HL-60/S4 treated with phorbol 12-myristate 13-acetate at 8.2 ng/mL for 4 days and 3 days (cell line): Measurements from ENCODE around the gene BACH2.

Experiments used
- in situ Hi-C: fragments of 300-500 bp; cut with MboI; formaldehyde crosslinking; loops from 2 replicates; pipeline ENCODE4 v1.15.0; 2022; ENCODE audit warnings: low sequenced_read_pairs

Gene BACH2

DNA sequence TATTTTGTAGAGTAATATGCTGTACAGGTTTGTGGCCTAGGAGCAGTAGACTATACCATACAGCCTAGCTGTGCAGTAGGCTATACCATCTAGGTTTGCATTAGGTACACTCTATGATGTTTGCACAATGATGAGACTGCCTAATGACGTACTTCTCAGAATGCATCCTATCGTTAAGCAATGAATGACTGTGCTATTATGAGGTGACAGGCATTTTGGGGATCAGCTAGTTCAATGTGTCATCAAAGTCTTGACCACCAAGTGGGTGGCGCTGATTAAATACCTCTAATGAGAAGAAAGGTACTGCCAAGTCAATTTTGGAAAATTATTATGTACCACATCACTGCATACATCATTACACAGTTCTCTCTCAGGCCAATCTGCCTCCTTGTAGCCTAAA lies 190.2 kb downstream of the BACH2 start:
- in situ Hi-C loops, result no loop called here

DNA sequence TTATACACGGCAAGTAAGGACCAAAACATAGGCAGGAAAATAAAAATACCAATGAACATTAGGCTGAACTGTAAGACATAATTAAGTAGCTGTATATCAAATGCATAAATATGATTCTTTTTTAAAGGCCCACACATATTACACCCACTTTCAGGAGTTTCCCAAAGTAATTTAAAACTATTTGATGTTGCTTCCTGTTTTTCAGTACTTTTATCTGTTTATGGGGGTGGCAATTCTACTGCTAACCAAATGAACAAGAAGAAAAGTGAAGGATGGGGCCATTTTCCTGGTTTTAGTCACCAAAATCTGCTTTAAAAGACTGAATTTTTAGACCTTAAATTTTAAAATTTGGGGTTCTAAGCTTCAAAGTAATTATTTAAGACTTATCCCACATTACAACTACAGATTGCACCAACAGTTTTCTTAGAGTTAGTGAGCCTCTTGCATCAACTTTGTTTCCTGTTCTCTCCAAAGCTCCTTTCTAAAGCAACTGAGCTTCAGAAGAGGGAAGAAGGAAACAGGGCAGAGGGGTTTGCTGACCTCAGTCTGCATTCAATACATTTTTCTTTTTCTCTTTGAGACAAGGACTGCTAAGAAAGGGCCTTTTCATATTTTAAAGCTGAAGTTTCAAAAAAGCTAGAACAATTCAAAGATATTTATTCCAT lies 191.0 kb downstream of the BACH2 start:
- in situ Hi-C loops, result no loop called here

DNA sequence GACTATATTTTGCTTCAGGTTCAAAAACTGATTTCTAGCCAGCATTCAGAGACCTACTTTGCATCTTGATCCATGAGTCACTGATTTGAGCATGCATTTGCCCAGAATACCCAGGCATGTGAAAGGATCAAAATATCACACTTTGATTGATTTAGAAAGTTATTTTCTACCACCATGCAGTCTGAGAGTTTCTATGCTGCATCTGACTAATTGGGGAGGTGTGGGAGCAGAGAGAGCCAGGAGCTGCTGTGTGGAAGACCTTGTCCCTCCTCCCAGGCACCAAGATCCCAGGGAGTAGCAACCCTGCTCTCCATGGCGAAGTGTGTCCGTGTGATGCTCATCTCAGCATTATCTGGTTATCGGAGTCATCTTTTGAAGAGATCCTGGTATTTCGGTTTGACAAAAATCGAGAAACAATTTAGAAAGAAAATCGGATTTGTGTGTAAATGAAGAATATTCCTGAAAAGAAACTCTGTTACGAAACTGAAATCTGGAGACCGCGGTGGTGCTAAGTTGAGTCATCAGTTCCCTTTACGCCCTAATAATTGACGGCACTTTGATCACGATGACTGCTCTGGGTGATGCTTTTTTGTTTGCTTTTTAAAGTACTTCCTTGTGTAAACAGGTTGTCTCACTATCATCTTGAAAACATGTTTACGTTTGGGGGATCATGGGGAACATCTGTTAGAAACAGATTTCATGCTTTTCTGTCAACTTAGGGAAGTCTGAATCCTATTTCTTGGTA lies 193.4 kb downstream of the BACH2 start:
- in situ Hi-C loops, result no loop called here

DNA sequence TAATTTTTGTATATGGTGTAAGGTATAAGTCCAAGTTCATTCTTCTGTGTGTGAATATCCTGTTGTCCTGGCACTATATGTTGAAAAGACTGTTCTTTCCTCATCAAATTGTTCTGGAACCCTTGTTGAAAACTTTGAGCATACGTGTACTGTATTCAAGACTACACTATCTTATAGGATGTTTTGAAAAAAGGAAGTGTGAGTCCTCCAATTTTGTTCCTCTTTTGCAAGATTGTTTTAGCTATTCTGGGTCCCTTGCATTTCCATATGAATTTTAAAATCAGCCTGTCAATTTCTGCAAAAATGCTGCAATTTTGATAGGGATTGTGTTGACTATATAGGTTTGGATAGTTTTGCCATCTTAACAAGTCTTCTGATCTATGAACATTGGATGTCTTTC lies 195.2 kb downstream of the BACH2 start:
- in situ Hi-C loops, result no loop called here

DNA sequence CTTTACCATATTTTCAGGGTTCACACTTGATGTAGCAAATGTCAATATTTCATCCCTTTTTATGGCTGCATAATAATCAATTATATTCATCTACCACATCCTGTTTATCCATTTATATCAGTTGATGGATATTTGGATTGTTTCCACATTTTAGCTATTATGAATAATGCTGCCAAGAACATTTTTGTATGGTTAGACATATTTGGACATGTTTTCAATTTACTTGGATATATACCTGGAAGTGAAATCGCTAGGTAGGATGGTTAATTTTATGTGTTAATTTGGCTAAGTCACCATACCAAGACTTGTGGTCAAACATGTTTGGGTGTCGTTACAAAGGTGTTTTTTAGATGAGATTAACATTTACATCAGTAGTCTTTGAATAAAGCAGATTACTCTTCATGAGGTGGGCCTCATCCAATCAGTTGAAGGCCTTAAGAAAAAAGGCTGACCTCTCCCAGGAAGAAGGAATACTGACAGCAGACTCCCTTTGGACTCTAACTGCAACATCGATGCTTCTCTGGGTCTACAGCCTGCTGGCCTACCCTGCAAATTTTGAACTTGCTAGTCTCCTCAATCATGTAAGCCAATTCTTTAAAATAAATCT lies 196.5 kb downstream of the BACH2 start:
- in situ Hi-C loops, result no loop called here

DNA sequence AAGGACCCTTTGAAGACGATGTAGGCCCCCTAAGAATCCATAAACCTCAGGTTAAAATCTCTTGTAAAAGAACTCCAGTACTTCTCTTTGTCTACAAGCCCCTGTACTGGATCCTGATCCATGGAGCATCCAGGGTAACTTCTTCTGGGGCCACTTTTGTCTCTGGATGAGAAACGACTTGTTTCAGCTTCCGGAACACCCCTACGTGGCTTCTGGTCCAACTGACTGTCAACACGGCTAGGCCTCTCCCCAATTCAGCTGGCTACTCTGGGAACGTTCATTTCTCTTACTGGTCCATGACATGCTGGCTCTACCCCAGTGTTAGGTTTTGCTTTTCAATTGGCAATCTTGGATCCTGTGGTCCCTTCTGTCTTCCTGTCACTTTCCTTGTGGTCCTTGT lies 198.0 kb downstream of the BACH2 start:
- in situ Hi-C loops, result no loop called here

DNA sequence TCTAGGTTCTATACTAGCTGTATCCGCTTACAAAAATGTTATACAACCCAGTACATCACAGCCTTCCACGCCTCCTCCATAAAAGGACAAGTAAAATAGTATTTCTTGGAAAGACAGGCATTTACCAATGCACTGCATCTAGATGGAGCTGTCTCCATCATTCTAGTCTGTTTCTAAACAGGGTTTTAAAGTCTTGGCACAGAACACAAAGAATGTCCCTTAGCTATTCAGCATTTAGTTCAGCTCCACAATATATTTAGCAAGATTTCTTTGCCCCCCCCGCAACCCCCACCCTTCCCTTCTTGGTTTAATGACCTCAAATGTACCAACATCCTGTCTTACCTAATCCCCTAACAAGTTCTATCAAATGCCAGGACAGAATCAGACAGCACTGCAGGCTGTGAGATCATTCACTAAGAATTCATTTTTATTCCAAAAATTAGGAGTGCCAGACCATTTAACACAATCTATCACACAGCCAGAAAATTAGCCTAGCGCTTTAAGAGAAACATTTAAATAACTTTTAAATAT lies 198.6 kb downstream of the BACH2 start:
- in situ Hi-C loops, result no loop called here

DNA sequence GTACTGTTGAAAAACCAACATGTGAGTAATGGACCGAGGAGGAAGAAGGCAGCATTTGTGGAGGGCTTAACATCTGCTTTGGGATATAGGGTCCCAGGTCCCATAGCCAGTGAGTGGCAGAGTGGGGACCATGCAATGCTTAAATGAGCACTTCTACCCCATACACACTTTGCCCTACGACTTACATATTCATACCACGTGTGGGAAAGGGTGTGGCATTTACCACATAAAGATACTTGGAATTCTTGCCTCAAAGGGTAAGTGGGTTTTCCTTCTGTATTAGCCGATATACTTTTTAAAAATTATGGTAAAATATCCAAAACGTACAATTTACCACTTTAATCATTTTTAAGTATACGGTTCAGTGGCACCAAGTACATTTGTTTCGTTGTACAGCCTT lies 199.3 kb downstream of the BACH2 start:
- in situ Hi-C loops, result no loop called here

DNA sequence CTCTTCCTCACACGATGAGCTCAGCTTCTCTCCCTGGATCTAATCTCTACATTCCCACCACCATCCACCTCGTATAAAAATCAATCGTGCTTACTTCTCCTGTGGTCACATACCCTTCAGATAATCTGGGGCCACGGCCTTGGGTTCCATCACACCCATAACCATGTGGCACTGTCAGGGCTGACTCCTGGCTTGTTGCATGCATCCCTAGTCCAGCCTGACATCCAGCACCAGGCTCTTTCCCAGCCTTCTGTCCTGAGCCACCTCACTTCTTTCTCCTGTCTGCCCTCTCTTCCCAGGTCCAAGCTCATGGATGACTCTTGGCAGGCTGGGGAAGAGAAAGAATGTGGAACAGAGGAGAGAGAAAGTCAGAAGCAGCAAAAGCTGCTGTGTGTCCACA lies 199.8 kb downstream of the BACH2 start:
- in situ Hi-C loops, result no loop called here

DNA sequence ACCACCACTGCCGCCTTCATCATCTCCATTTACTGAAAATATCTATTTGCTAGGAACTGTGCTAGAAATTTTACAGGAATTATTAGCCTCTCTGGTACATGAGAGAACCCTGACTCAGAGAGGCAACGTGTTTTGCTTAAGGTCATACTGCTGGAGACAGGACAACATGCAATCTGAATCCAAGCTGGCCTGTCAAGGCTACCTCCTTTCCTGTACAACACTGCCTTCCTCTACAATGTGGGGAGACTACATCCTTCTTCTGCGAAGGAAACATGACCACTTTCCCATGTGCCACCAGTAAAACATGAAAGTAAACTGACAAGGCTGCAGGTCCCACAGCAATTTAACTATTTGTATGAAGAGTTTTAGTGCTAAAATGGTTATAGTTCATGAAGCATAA lies 200.9 kb downstream of the BACH2 start:
- in situ Hi-C loops, result no loop called here

DNA sequence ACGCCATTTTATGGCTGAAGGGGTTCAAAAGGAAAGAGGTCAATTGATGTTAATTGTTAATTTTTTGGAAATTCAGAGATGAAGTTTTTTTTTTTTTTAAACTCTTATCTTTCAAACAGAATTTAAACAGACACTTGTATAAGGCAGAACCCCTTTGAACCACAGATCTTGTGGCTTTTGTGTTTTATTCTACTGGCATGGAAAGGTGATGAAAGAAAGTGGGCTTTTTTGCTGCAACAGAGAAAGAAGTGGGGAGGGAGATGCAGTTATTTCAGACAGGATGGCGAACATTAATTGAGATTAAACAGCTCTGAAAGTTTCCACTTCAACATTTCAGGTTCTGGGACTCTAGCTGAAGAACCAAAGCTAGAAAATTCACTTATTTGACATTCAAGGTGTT lies 201.5 kb downstream of the BACH2 start:
- in situ Hi-C loops, result no loop called here

DNA sequence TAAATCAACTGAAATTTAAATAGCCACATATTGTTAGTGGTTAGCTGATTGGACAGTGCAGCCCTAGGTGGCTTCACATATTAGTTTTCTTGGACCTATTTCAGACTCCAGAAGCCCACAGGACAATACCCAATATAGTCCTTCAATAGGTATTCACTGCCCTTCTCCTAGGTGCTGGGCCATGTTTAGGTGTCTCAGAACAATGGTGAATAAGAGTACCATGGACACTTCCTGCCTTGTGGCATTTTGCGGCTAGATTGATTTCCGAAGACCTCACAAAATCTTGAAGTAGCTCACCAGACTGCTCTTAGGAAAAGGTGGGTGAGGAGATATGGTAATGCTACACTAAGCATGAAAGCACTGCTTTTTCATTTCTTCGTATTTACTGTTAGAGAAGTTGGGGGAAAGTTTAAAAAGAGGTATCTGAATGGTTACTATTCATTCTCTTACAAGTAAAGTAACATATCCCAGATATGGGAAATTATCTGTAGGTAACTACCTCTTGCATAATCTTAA lies 203.0 kb downstream of the BACH2 start:
- in situ Hi-C loops, result no loop called here

DNA sequence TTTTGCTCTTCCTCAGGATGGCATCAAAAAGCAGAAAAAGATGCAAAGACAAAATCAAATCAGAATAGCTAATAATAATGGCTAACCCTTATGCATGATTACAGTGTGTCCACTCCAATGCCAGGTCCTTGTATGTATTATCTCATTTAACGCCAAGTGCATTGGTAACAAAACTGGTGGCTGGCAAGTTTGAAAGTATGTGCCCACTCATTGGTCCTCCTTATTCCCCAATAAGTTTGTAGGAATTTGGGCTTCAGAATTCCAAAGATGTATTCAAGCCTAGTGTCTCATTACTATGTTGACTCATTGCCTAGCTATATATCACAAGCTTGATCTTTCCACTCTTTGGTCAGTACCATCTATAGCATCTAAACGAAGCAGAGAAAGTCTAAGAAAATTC lies 205.8 kb downstream of the BACH2 start:
- in situ Hi-C loops, result no loop called here

DNA sequence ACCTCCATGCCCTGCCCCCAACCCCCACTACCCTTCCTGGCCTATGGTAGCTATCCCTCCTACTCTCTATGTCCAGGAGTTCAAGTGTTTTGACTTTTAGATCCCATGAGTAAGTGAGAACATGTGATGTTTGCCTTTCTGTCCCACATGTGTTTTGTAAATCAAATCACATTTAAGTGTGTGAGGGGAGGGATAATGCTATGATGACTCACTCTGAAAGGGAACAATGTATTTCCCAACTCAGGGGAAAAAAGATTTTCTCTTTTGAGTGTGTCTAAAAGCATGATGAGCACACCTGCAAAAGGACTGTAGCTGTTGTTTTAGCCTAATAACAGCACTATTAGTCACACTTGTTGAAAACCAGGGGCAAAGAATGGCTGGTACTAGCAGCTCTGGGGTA lies 208.6 kb downstream of the BACH2 start:
- in situ Hi-C loops, result no loop called here

DNA sequence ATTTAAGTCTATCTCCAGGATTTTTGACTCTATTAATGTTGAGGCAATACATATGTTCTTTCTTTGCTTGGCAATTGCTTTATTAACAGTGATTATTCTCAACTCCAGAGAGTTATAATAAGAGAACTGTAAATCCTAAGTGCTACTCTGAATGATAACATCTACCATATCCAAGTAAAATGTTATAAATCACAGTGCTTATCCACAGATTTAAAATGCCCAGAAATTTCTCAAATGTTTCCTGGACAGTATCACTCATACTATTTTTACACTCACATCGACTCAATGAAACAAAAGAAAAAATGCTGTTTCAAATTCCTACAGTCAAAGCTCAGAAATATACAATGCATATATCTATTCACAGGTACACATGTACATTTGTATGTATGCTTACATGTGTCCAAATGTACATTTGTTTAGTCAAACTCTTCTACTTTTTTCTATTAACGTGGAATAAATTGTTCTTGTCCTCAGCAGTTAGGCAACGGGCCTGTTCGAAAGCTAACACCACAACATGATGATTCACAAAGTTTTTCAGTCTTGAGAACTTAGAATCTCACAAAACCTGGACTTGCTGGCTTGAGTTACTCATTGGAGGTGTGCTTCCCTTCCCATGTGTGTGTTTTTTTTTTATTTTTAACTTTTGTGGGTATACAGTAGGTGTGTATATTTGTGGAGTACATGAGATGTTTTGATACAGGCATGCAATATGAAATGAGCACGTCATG lies 209.4 kb downstream of the BACH2 start:
- in situ Hi-C loops, result no loop called here

DNA sequence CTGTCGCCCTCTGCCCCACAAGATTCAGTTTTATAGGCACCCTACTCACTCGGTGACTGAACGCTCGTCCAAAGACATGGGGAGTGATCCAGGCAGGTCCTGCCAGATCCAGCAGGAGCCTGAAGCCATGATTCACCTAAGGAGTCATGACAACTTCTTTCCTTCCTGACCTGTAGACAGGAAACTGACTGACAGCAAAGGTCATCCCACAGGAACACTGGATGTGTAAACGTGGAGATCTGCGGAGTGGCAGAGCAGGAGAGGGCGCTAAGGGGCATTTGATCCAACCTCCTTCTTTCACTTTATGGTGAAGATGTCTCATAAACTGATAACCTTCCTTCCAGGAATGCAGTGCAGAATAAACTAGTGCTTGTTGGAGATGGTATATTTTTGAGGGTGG lies 210.1 kb downstream of the BACH2 start:
- in situ Hi-C loops, result no loop called here

DNA sequence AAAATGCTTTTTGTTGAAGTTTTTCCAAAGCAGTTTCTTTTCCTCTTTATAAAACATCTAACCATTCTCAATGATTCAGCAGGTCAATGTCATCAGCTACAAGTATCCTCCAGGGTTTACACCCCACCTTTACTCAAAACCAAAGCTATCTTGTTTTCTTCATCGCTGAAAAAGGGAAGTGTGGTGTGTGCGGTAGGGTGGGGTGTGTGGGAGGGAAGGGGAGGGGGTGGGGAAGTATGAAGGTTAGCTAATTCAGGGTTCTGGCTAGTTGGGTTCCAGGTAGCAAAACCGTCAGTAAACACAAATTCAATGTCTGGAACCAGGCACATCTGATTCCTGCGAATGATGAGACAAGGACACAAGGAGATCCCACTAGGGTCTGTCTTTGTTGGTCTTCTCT lies 212.8 kb downstream of the BACH2 start:
- in situ Hi-C loops, result no loop called here

DNA sequence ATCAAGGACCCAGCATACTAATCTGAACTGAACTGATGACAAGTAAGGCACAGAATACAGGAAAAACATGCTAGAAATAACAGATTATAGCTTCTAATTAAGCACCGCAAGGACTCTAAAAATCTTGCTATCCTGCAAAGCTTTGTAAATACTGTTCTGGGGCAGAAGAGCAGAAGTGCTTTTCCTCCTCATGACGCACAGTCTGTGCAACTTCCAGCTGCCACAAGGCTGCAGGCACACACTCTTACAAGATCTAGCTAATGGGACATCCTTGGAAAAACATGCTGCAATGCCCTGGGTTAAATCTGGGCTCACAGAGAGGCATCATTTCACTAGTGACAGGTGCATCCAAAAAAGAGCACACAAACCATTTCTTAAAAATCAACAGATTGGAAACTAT lies 213.8 kb downstream of the BACH2 start:
- in situ Hi-C loops, result no loop called here

DNA sequence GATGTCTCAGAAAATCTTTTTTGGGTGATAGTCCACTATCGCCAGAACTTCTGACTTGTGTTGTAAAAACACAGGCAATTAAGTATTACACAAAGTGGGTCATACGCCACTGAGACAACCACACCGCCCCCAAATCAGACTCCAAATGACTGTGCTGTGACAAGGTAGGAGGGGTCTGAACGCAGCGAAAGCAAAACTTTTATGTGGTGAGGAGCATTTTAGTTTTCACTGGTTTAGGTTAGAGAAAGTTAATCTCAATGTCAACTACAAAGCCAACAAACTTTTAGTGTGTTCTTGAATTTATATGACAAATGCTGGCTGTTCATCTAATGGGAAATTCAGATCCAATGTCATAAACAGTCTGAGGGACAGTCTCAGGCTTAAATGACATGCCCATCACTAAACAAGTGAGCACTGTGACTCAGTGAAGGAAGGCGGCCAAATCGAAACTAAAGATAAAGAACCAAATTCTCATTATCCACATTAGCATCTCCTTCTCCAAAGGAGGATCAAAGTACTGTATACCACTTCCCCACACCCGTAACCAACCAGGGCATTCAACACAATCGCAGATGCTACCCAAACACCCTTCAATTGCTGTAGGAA lies 215.7 kb downstream of the BACH2 start:
- in situ Hi-C loops, result no loop called here

DNA sequence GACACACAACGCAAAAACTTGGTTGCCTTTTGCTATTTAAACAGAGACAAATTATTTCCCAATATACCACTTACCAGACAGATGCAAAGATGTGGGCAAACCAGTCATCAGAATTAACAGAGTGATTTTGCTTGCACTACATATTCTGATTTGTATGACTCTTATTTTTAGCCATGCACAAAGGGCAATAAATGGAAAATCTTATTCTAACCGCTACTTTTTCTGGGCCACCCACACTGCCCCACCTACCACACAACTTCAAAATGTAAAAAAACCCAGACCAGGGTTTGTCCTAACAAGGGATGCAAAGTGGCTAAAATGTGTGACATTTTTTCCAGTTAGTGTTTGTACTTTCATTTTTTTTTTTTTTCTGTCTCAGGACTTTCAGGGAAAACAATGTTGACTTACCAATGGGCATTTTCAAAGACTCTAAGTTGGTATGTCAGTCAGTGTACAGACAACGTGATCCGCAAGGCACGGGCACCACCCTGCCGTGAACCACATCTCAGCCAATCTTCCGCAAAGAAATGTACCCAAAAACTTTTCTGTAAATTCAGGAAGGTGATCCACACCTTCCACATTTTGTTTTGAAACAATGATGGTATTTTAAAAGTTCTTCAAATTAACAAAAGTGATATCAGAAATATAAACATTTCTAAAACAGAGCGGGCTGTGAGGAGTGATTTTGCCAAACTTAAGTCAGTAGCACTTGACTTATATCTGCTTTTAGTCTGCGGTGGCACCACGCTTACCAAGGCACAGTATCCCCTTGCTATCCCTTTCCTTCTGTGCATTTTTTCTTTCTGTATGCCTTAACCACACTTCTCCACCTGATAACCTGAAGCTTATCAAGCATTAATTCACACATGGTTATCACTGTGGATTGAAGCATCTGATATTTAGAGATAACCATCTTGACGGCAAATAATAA lies 216.8 kb downstream of the BACH2 start:
- in situ Hi-C loops, result no loop called here
